Colonic mucosa (tissue), 4 donors: ENCODE measurements around the gene GPR15. TPM values are rescaled to one million over a fixed set of nuclear protein-coding genes. Genes with fewer than 3 reads are reported as not detected.

ENCODE experiments used
- DNase-seq: peaks from one replicate; pipeline ENCODE4 v3.0.0-alpha.2; 2020
- H3K27ac ChIP-seq: fragments of 200-600 bp; one replicate; pipeline ENCODE4 v1.8.0; 2021
- H3K27me3 ChIP-seq: fragments of 200-600 bp; one replicate; pipeline ENCODE4 v1.8.0; 2021
- H3K36me3 ChIP-seq: fragments of 200-600 bp; one replicate; pipeline ENCODE4 v1.8.0; 2021
- H3K4me1 ChIP-seq: fragments of 200-600 bp; one replicate; pipeline ENCODE4 v1.8.0; 2021; ENCODE audit warnings: mild to moderate bottlenecking
- H3K4me3 ChIP-seq: fragments of 200-600 bp; one replicate; pipeline ENCODE4 v1.8.0; 2021
- H3K9ac ChIP-seq, 2 donors: one replicate each; pipeline ENCODE4 v1.7.0; 2013; ENCODE audit warnings: control low read depth in 2 of 2, low read depth in 2 of 2, low read length in 2 of 2
- H3K9me3 ChIP-seq: fragments of 200-600 bp; one replicate; pipeline ENCODE4 v1.8.0; 2021
- intact Hi-C: fragments of 100-400 bp; cut with DNase I; formaldehyde crosslinking; loops from one replicate; pipeline ENCODE4 v1.14.1; 2022
- total RNA-seq, 2 donors: library from RNA; stranded (reverse); fragmentation: NEBNext Ultra II Directional in 1 of 2; extraction: Animal tissue kit (Norgen Biotek cat#: 25700) in 1 of 2; gene quantifications; one replicate each; pipeline ENCODE4 v1.2.1, GENCODE V29; 2021
- TF ChIP-seq, protein P1 (sequence below): fragments of 200-600 bp; IDR thresholded peaks from one replicate; pipeline ENCODE4 v1.8.0; 2022; ENCODE audit warnings: antibody characterized with exemption, mild to moderate bottlenecking
- donor health status: healthy.
- donor health status: DM: no; HTN: no; CAD: no.
- donor health status: DM: no; HTN: no; CAD: no.

GPR15 gene
- total RNA-seq, 2 donors from 2014 or later: 2.9 to 5.1 TPM

GRCh38 chr3:98530676-98531075 is 1.1 kb upstream of the GPR15 start:
- no peak overlapping the region for H3K4me3 ChIP-seq
- TF ChIP-seq, protein P1, sequence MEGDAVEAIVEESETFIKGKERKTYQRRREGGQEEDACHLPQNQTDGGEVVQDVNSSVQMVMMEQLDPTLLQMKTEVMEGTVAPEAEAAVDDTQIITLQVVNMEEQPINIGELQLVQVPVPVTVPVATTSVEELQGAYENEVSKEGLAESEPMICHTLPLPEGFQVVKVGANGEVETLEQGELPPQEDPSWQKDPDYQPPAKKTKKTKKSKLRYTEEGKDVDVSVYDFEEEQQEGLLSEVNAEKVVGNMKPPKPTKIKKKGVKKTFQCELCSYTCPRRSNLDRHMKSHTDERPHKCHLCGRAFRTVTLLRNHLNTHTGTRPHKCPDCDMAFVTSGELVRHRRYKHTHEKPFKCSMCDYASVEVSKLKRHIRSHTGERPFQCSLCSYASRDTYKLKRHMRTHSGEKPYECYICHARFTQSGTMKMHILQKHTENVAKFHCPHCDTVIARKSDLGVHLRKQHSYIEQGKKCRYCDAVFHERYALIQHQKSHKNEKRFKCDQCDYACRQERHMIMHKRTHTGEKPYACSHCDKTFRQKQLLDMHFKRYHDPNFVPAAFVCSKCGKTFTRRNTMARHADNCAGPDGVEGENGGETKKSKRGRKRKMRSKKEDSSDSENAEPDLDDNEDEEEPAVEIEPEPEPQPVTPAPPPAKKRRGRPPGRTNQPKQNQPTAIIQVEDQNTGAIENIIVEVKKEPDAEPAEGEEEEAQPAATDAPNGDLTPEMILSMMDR: no peak
- no peaks in the 10 kb centered on the region for H3K36me3 ChIP-seq
- no peaks in the 10 kb centered on the region for H3K27me3 ChIP-seq
- no peak for DNase-seq
- no peak overlapping the region for H3K9ac ChIP-seq
- H3K9me3 ChIP-seq: no peaks in the 10 kb centered on the region
- no peak overlapping the region for H3K27ac ChIP-seq
- intact Hi-C loops: no loop called here
- no peaks in the 10 kb centered on the region for H3K4me1 ChIP-seq

DNA sequence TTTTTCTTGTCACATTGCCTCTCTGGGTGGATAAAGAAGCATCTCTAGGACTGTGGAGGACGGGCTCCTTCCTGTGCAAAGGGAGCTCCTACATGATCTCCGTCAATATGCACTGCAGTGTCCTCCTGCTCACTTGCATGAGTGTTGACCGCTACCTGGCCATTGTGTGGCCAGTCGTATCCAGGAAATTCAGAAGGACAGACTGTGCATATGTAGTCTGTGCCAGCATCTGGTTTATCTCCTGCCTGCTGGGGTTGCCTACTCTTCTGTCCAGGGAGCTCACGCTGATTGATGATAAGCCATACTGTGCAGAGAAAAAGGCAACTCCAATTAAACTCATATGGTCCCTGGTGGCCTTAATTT is 478 bp downstream of the GPR15 start:
- Histone ChIP-seq H3K4me3 (peak overlapping the region; percentile 9), H3K27ac (peak overlapping the region; percentile 56), H3K27me3 (no peaks in the 10 kb centered on the region), H3K9ac (peak overlapping the region; percentile 54 to 69), H3K9me3 (no peaks in the 10 kb centered on the region), H3K36me3 (no peaks in the 10 kb centered on the region), H3K4me1 (no peaks in the 10 kb centered on the region)
- no peak for DNase-seq
- intact Hi-C loops: no loop called here
- TF ChIP-seq, protein P1: no peak

DNA sequence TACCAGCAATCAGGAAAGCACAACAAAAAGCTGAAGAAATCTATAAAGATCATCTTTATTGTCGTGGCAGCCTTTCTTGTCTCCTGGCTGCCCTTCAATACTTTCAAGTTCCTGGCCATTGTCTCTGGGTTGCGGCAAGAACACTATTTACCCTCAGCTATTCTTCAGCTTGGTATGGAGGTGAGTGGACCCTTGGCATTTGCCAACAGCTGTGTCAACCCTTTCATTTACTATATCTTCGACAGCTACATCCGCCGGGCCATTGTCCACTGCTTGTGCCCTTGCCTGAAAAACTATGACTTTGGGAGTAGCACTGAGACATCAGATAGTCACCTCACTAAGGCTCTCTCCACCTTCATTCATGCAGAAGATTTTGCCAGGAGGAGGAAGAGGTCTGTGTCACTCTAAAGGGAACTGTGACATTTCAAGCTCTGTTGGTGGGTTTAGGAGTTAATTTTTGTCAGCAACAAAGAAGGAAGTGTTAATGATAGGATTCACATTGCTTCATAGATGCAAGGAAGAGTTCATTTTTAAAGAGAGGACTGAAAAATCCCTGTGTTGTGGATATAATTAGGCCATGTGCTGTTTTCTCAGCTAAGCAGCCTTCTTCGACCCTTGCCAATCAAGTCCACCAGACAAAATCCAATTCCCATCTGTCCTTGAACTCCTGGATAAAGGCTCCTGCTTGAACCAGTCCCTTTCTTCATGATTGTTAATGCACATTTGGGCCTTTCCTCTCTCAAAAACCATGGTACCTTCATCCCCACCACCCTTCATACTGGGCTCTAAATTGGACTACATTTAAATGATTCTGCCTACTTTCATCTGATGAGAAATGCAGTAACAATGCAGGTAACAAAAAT is 1.2 kb downstream of the GPR15 start:
- Histone ChIP-seq H3K4me1 (no peaks in the 10 kb centered on the region), H3K36me3 (no peaks in the 10 kb centered on the region), H3K27me3 (no peaks in the 10 kb centered on the region), H3K9me3 (no peaks in the 10 kb centered on the region), H3K4me3 (peak overlapping the region; percentile 9), H3K27ac (peak overlapping the region; percentile 56), H3K9ac (peak overlapping the region; percentile 54 to 69)
- intact Hi-C loops: no loop called here
- DNase-seq: no peak
- TF ChIP-seq, protein P1: no peak

DNA sequence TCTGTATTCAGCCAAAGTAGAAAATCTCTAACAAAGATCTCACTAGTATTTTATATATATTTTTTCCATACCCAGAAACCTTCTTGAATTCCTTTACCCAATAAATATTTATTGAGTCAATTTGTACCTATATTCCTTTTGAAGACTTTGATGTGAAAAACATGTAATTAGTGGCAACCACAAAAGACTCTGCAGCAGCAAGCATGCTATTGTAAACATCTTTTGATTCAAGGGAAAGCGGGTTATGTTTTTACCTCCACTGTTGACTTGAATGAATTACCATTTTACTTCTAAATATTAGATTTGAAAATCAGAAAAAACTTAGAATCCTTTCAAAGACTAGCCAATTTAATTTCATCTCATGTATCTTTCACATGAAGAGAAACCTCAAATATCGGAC is 2.4 kb downstream of the GPR15 start:
- intact Hi-C loops: no loop called here
- Histone ChIP-seq H3K27me3 (no peaks in the 10 kb centered on the region), H3K4me3 (no peak overlapping the region), H3K36me3 (no peaks in the 10 kb centered on the region), H3K9me3 (no peaks in the 10 kb centered on the region), H3K9ac (no peak overlapping the region), H3K4me1 (no peaks in the 10 kb centered on the region), H3K27ac (peak overlapping the region; percentile 56)
- DNase-seq: no peak
- TF ChIP-seq, protein P1: no peak

GRCh38 chr3:98534734-98535133 is 3.0 kb downstream of the GPR15 start:
- H3K27me3 ChIP-seq: no peaks in the 10 kb centered on the region
- no peaks in the 10 kb centered on the region for H3K4me1 ChIP-seq
- H3K9me3 ChIP-seq: no peaks in the 10 kb centered on the region
- DNase-seq: no peak
- no peak overlapping the region for H3K27ac ChIP-seq
- H3K9ac ChIP-seq: no peak overlapping the region
- H3K36me3 ChIP-seq: no peaks in the 10 kb centered on the region
- H3K4me3 ChIP-seq: no peak overlapping the region
- intact Hi-C loops: no loop called here
- TF ChIP-seq, protein P1: no peak
